MV-4-11 (cell line): Measurements from ENCODE around the gene REPS2.

Source experiments
- DNase-seq: peaks from one replicate; lab custom pipeline; 2025; lab: John Stamatoyannopoulos, UW

REPS2 gene

GRCh38 chrX:17082831-17083230 lies 136.4 kb downstream of the REPS2 start:
- DNase-seq, result no peak

DNA sequence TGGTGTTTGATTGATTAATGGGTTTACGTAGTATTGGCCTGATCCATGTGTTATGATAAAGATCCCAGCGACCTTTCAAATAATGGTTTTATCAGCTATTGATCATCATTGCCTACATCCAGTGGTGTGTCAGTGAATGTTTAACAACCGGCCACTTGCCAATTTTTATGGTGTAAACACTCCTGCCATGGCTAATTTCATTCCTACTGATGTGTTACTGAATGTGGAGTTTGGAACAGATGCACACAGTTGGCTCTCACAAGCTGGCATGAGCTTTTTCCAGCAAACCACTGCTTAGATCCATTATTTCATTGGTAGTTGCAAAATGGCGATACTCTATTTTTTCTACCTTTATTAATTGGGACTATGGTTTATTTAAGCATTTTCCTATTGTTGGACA lies 139.9 kb downstream of the REPS2 start:
- no peak for DNase-seq

DNA sequence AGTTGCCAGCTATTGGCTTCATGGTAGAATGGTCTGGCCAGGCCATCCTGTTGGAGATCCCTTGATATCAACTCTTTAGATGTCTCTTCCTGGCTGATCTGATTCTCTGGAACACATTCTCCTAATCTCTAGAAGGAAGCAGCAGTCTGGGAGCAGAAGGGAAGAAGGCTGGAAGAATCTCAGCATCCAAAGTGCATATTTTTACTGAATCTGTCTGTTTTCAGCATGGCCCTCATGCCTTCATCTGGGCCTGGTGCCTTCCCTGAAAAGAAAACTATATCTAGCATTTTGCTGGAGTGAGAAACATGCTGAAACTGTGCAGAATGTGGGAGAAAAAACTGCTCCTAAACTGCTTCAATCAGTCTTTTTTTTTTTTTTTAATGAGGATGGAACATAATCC lies 148.7 kb downstream of the REPS2 start:
- no peak for DNase-seq

DNA sequence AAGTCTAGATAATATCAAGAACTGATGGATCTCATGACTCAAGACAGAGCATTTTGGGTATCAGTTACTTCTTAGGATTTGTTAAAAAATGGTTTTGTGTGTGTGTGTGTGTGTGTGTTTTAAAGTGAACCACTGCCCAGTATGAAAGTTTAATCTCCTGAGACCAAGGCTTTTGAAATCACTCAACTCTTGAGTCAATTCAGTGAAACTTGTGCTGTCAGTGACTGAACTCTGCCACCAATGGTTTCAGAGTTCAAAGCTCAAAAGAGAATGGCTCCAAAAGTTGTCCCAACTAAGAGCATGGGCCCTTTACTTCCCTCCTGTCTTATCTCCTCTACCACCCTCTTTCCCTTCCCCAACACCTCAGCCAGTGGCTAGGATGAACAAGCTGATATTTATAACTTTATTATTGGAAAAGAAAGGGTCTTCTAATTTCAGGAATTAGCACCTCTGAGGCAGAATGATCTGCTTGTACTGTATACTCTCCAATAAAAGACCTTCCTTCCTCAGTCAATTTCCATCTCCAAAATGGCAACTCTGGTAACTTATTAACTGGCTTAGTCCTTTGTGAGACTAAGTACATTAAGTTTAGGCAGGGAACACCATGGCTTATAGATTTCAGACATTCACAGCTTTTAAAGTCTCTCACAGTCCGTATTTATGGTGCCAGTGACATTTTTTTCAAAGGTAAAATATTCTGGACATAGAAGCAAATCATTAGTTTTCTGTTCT lies 152.2 kb downstream of the REPS2 start:
- no peak for DNase-seq

DNA sequence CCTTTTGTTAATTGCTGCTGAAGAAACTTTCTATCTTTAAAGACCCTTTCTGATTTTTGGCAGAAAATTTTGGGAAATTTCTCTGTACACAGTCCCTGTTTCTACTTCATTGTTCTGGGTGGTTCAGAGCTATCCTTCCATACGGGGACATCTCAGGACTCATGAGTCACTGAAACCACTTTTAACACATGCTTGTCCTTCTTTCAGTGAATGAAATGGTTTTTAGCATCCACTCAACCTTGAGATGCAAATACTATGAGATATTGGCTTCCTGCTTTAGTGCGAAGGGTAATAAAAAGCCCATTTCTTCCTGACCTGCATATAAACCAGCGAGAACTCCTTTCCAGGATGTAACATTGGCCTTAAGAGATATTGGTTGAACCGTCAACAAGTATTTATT lies 158.0 kb downstream of the REPS2 start:
- no peak for DNase-seq

GRCh38 chrX:17120816-17121215 lies 174.4 kb downstream of the REPS2 start:
- no peak for DNase-seq

DNA sequence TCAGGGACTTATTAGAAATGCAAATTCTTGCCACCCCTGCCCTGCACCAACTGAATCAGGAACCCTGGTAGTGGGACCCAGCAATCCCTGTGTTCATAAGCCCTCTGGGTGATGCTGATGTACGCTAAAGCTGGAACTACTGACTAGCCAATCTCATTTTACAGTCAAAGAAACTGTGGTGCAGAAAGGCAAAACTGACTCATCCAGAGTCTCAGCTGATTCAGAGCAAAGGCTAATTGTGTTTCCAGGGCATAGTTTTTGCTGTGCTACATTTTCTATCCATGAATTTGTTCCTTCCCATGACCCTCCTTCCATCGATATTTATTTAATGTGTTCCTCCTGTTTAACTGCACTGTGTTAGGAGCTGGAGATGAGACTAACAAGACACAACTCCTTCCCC lies 207.5 kb downstream of the REPS2 start:
- no peak for DNase-seq

DNA sequence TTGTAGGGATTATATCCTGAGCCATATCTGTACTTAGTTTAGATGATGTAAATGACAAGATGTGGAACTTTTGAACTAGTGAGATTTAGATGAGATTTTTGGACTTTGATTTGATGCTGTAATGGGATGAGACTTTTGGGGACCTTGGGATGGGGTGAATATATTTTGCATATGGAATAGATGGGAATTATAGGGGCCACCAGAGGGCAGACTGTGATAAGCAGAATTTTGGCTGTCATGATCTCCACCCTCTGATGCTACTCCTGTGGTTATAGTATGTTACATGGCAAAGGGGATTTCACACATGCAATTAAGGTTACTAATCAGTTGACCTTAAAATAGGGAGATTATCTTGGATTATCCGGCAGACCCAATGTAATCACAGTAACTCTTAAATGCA lies 214.5 kb downstream of the REPS2 start:
- peak; percentile 32 for DNase-seq

GRCh38 chrX:17161991-17162390 lies 215.5 kb downstream of the REPS2 start:
- no peak for DNase-seq

DNA sequence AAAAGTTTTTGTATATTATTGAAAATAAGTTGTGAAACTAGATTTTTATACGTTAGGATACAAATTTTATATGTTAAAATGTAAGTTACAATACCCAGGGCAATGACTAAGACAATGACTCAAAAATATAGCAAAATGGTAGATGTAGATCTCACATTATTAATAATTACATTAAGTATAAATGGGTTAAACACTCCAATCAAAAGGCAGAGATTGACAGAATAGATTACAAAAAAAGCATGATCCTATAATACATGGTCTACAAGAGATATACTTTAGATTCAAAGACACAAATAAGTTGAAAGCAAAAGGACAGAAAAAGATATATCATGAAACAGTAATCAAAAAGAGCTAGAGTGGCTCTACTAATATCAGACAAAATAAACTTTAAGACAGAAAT lies 217.6 kb downstream of the REPS2 start:
- DNase-seq, result no peak

DNA sequence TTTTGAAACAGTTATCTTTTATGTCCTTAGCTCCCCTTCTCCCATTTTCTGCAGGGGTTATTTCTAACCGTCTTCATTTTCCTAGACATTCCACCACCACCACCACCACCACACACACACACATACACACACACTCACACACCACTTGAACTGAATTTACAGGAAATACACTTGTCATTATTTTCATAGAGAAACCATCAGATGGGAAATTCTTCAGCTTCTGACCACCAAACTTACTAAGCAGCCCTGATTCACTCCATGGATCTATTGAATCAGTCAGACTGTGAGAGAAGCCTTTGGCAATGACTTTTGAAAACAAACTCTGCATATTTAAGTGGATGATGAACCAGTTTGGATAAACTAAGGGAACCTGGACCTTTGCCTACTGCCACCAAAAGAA lies 218.5 kb downstream of the REPS2 start:
- no peak for DNase-seq

- no peak for DNase-seq
Observed at GRCh38 chrX:17167915-17168314, 221.5 kb downstream of the REPS2 start.

DNA sequence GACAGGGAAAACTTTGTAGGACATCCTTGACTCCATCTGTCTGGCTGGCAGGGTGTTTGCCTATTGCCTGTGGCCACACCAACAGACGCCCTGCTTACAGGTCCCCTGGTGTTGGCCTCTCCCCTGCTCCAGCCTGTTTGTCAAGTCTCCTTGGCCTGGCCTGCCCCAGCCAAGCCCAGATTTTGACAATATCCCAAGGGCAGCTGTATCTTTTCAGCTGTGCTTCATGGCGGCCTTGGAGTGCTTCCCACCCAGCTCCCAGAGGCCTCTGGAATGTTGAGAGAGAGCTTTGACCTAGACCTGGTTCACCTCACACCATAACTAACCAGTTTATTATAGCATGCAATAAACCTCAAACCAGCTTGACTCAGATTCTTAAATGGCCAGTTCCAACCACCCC lies 224.5 kb downstream of the REPS2 start:
- no peak for DNase-seq

DNA sequence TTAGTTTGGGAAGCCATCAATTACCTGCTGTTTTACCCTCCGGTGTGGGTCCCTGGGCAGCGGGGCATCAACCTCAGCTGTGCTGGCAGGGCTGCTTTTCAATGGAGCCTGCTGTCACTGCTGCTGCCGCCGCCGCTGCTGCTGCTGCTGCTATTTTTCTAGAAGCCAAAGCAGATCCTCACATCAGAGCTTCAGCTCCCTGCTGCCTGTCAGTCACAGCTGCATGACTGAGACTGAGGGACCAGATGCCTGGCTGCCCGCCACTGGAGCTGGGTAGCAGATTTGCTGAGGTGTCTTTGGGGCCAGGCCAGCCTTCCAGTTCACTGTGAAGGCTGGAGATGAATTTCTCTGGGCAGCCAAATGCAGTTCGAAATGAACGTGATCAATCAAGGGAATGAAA lies 228.2 kb downstream of the REPS2 start:
- DNase-seq, result no peak

DNA sequence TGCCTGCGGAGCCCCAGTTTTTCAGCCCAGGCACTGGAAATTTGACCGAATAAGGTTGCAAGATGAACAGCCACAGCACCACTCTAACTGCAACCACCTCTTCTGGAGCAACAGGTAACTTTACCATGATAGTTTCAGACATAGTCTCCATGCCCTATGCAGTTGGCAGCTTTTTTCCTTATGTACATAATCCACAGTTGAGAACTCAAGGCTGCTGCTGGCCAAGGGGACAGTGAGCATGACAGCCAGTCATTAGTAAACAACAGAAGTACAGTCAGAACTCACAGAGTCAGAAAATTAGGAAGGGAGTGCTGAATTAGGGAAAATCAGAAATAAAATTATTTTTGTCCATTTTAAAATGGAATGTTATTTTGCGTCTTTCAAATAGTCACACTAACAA lies 235.9 kb downstream of the REPS2 start:
- DNase-seq, result no peak

DNA sequence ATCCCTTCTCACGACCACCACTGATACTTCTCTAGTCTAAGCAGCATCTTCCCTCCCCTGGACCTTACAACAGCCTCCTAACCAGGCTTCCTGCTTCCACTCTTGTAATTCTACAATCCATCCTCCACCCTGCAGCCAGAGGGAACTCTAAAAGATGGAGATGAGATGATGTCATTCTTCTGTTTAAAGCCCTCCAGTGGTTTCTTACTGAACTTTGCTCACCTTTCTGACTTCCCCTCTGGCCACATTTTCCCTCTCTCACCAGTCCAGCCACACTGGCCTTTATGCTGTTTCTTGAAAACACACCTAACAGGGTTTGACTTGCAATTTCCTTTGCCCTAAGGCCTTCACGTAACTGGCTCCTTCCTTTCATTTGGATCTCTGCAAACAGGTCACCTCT lies 237.1 kb downstream of the REPS2 start:
- no peak for DNase-seq

DNA sequence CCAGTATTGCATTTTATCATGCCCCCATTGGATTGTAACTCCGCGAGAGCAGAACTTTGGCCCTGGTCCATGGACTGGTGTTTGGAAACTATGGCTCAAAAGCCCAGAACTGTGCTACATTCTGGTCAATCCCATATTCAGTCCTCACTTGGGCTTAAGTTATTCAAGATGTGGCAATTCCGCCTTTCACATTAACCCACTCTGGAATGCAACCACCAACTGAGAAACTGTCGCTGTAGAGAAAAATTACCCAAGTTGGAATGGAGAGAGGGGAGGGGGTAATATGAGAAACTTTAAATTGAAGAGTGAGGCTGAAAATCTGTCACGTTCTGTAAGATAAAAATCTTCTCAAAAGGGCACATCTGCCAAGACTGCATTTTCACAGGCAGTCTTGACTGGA lies 239.0 kb downstream of the REPS2 start:
- no peak for DNase-seq

DNA sequence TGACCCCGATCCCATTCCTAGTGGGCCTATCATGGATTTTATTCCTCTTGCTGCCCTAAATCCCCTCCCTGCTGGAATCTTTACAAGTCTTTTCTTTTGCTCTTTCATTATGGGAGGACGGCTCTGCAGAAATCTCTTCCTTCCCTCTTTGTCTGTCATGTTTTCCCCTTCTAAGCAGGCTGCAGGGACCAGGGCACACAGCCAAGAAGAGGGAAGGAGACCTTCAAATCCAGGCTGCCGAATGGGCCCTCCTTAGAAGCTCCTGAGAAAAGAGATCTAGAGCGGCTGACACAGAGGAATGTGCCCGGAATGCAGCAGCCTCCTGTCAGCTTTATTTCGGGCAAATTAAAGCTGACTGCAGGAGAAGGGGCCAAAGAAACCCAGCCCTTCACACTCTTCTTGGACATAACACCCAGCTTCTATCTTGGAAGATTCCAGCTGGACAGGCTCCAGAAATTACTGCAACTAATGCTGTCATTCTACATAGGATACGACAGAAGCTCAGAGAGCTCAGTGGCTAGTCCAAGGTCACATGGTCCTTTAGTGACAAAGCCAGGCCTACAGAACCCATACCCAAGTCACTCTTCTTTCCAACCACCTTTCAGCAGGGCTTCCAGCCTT lies 240.8 kb downstream of the REPS2 start:
- no peak for DNase-seq

DNA sequence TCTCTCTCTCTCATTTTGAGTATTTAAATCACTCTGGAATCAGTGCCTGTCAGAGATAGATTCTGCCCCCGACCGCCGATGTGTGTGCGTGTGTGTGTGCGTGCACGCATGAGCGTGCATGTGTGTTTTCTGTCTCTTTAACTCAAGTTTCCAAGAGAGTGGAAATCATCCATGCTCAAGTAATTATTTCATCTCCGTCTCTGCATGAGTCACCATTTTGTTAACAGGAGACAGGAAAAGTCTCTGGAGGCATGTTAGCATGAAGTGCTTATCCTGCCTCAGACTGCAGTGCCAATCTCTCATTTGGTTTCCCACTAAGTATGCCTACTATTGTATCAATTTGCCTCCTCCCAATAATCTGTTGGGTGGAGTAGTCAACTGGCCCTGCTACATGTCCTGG lies 245.6 kb downstream of the REPS2 start:
- DNase-seq, result no peak
